GM19099 (cell line): ENCODE results near the gene APEX1.

ENCODE experiments used
- POLR2A ChIP-seq: IDR thresholded peaks from 3 replicates; pipeline ENCODE4 v1.6.1; 2011; ENCODE audit warnings: low read depth; ENCODE audit not compliant: insufficient read length; ENCODE audit errors: extremely low read depth

The APEX1 gene

DNA sequence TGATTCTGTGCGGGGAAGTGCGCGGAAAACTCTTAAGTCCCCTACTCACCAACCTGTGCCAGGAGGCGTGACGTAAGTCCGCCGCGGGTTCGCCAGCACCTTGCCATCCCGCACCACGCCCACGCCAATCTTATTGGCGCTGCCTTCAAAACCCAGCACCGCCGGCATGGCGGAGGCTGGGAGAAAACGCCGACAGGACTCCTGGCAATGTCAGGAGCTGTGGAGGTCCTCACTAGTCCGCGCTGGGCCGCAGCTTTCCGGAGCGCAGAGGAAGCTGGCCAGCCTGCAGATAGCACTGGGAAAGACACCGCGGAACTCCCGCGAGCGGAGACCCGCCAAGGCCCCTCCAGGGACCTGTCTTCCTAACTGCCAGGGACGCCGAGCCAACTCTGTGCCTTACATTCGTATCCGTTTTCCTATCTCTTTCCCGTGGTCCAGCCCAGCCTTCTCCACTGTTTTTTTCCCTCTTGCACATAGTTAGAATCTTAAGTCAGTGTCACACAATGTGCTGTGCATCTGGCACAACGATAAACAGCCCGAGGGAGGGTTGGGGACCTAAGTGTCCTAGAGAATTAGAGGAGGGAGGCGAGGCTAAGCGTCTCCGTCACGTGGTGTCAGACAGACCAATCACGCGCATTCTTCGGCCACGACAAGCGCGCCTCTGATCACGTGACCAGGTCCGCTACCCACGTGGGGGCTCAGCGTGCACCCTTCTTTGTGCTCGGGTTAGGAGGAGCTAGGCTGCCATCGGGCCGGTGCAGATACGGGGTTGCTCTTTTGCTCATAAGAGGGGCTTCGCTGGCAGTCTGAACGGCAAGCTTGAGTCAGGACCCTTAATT lies at the start of gene APEX1, which contains the start of gene OSGEP:
APEX1 (plus strand) TSS at position 711 of the 839 bp plus-strand sequence. CDS start 420 bp downstream, outside the sequence.
OSGEP (minus strand) TSS at position 297 of the 839 bp plus-strand sequence; CDS start at position 168, 129 bp downstream.
- TF ChIP-seq POLR2A, result peak; percentile 79

DNA sequence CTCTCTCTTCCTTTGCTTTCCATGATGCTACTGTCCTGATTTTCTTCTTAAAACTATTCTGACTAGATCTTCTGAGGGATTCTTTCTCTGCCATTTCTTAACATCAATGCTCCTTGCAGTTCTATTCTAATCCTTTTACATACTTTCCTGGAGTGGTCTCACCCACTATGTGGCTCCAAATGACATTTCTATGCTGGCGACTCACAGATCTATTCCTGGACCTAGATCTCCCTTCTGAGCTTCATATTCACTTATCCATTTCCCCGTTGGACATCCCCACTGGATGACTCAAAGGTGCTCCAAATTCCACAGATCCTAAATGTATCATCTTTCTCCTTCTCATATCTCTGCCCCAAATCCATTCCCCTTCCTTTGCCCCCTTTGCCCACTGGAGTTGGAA lies 45.8 kb upstream of the APEX1 start:
- TF ChIP-seq POLR2A, result no peak

GRCh38 chr14:20412411-20412810 lies 42.6 kb upstream of the APEX1 start:
- no peak for TF ChIP-seq POLR2A

DNA sequence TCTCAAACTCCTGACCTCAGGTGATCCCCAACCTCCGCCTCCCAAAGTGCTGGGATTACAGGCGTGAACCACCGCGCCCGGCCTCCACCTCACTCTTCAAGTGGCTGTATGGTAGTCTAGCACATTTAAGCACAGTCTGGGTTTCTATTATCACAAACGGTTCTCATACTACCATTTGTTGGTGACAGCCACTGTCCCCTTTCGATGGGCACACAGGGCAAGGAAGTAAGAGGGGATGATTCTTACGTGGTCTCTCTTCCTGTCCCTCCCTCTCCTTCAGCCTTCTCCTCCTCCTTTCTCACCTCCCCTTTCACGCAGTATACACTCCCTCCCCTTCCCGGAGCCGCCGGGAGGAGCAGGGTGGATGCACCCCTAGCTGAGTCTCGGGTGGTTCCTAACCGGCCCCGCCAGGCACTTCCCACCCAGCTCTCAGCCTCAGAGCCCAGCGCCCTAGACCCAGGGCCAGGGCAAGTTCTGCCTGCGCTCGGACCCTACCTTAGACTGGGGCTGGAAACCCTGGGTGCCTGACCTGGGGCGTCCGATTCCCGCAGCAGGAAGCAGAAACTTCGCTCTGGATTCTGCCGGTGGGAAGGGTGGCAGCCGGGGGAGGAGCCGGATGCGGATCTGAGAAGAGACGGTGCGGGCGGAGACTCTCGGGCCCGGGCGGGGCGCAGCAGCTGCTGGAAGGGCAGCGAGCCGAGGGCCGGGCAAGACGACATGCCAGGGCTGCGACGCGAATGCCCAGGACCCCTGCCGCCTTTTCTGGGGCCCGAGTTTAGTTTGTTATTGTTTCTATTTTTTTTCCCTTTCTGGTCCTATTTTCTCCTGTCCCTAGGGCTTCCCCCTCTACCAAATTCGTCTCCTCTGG lies 41.9 kb upstream of the APEX1 start, which contains the start of gene TEP1:
TEP1 (minus strand) TSS at position 626 of the 868 bp plus-strand sequence. CDS start 5,062 bp downstream, outside the sequence.
- TF ChIP-seq POLR2A, result peak; percentile 69

GRCh38 chr14:20413744-20414082 lies 41.3 kb upstream of the APEX1 start:
- no peak for TF ChIP-seq POLR2A

DNA sequence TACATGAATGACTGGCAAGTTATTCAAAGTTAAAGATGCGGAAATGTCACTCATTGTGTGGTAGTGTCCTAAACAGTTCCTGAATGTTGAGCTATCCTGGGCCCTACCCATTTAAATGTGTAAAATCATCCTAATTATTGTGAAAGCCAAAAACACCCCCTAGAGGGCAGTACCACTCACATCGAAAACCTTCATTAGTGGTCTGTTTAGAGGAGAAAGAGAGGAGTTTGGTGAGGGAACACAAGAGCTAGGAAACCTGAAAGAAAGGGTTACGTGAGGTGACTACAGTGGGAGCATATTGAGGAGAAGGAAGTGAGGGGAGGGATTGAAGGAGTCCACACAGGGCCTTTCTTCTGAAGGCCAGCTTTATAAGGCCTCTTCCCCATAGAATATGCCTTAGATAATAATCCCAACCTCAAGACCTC lies 39.2 kb upstream of the APEX1 start:
- no peak for TF ChIP-seq POLR2A

DNA sequence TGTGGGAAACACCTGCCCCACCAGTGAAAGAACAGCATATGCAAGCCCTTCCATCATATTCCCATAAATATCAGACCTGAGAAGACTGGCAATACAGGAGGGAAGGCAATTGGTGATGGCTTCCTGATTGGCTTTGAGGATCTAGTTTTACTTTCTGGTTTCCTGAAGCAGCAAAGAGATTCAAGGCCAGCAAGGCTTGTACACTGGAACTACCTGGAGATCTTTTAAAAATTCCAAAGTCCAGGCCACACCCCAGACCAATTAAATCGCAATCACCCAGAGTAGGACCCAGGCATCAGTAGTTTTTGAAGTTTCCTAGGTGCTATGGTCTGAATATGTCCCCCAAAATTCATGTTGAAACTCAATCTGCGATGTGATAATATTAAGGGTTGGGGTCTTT lies 38.8 kb upstream of the APEX1 start:
- TF ChIP-seq POLR2A, result no peak

GRCh38 chr14:20417250-20418186 lies 37.5 kb upstream of the APEX1 start:
- no peak for TF ChIP-seq POLR2A

- TF ChIP-seq POLR2A, result no peak
Observed at GRCh38 chr14:20418501-20418909, 36.5 kb upstream of the APEX1 start.

GRCh38 chr14:20419419-20419818 lies 35.6 kb upstream of the APEX1 start:
- no peak for TF ChIP-seq POLR2A

- TF ChIP-seq POLR2A, result no peak
Observed at GRCh38 chr14:20421267-20421666, 33.8 kb upstream of the APEX1 start.

DNA sequence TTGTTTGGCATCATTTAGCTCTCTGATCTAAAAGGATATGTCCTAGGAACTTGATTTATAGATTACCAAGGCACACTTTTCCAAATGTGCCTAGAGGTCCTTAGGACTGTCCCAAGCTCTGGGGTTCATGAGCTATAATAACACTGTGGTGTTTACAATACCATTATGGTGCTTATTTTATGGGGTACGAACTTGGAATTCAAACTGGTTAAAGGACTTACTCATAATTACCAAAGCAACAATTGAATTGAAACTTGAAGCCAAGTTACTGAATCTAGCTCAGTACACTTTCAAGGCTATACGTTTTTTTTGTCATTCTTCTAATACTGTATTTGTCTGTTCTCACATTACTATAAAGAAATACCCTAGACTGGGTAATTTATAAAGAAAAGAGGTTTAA lies 32.1 kb upstream of the APEX1 start:
- TF ChIP-seq POLR2A, result no peak

GRCh38 chr14:20424851-20425250 lies 30.2 kb upstream of the APEX1 start:
- TF ChIP-seq POLR2A, result no peak

GRCh38 chr14:20427231-20428009 lies 27.6 kb upstream of the APEX1 start:
- no peak for TF ChIP-seq POLR2A
